DND-41 (cell line): ENCODE measurements around the gene CRISP1.

Experiments used
- EZH2 ChIP-seq: IDR thresholded peaks from 3 replicates; pipeline ENCODE4 v1.6.1; 2012; ENCODE audit warnings: borderline replicate concordance, low read depth, mild to moderate bottlenecking, moderate library complexity, low read length, inconsistent platforms; ENCODE audit not compliant: severe bottlenecking
- TF ChIP-seq, protein P1 (sequence below): IDR thresholded peaks from 2 replicates; pipeline ENCODE4 v1.5.1; 2012; ENCODE audit warnings: borderline replicate concordance, low read length, moderate library complexity, mild to moderate bottlenecking; ENCODE audit not compliant: poor library complexity, severe bottlenecking; ENCODE audit errors: extremely low read depth

DNA sequence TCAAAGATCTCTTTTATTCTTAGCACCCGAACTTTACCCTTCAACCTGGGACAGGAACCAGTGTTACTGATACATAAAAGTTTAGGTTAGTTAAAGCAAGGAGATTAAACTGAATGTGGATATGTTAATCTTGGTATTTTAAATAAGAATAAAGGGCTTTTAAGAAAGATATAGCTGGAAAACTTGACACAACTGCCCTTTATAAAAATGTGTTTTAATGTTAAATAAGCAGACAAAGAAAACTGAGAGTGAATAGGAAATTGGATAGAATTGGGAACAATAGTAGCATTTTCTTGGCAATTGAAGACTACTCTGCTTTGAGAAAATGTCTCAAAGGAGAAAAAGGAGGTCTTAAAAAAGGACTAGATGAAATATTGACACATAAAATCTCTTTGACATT lies 45.9 kb upstream of the CRISP1 start:
- TF ChIP-seq, protein P1, sequence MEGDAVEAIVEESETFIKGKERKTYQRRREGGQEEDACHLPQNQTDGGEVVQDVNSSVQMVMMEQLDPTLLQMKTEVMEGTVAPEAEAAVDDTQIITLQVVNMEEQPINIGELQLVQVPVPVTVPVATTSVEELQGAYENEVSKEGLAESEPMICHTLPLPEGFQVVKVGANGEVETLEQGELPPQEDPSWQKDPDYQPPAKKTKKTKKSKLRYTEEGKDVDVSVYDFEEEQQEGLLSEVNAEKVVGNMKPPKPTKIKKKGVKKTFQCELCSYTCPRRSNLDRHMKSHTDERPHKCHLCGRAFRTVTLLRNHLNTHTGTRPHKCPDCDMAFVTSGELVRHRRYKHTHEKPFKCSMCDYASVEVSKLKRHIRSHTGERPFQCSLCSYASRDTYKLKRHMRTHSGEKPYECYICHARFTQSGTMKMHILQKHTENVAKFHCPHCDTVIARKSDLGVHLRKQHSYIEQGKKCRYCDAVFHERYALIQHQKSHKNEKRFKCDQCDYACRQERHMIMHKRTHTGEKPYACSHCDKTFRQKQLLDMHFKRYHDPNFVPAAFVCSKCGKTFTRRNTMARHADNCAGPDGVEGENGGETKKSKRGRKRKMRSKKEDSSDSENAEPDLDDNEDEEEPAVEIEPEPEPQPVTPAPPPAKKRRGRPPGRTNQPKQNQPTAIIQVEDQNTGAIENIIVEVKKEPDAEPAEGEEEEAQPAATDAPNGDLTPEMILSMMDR: no peak
- TF ChIP-seq EZH2: no peak
